NAMALWA (cell line): ENCODE measurements around the gene TMPRSS11F.

Experiments
- DNase-seq: peaks from one replicate; pipeline ENCODE4 v3.0.0-alpha.2; 2015; ENCODE audit warnings: low spot score

The TMPRSS11F gene

DNA sequence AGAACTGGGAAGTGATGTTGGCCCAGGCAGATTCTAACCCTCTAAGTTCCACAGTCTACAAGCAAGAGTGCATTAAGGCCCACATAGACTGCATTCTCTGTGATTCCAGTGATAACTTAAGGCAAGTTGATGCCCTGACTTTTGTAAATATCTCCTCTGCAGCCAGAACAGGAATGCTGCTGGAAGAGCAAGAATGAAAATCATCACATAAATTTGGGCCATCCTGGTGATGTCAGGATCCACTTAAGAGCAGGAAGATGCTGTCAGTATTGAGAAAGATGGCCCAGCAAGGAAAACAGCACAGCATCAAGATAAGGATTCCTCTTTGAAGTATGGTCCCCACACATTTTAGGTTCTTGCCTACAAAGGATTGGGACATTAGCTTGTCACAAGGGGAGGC is 52.4 kb downstream of the TMPRSS11F start:
- DNase-seq, result no peak

DNA sequence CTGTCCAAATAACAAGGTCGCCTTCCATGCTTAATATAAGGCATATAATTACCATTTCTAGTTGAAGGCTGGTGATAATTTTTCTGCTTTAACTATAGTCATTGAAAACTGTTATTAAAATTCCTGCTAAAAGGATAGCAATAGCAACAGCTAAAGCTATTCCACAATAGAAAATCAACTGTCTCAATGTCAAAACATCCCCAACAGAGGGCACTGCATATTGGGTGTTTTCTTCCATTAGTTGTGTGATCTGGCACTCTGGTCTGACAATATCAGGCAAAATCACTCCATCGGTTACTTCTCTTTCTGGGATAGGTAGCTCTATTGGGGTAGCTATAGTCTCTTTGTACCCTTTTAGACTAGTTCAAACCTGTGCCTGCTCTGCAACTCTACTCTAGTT is 53.5 kb downstream of the TMPRSS11F start:
- peak; percentile 9 for DNase-seq

DNA sequence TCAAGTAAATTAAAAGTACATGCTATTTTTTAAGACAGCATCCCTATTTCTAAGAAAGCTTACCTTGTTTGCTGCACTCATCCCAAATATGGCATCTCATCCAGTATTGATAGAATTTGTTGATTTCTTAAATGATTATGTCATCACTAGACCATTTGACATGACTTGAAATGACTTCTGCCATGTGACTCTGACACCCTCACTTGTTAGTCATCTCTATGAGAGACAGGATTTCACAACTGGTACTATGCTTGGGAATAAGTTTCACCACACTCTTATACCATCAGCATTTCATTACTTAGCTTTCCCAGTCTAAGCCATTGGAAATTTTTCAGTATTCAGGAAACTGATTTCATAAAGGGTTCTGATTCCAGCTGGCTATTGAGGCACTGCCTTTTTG is 55.3 kb downstream of the TMPRSS11F start:
- DNase-seq, result no peak

DNA sequence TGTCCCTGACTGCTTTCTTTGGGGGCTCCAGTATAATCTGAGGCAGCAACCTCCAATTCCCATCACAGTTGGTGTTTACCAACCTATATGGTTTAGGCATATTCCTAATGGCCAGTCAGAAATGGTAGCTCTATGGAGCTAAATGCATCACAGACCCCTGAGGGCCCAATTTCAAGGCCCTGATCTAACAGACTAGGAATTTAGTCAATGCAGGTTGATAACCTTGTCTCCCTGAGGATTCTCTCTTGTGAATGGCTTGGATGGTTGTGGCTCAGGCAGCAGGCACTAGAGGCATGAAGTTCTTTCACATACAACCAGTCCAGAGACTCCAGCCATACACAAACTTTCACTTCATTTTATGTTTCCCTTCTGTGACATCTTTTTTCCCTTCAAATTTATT is 59.4 kb downstream of the TMPRSS11F start:
- no peak for DNase-seq

DNA sequence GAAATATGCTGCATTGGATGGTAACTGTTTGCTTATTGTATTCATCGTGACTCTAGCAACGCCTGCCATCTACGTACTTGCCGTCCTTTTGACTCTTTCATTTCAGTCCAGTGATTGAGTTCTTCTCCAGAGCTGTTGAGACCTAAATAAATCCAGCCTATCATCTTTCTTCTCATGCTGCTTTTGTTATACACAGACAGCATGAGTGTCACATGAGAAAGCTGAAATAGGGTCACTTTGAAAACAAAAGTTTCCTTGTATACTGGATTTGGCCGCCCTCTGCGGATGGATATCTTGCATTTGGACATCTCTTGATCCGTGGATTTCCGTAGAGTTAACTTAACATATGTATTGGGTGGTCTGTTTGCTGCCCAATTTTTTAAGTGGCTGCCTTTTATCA is 67.2 kb downstream of the TMPRSS11F start:
- no peak for DNase-seq

DNA sequence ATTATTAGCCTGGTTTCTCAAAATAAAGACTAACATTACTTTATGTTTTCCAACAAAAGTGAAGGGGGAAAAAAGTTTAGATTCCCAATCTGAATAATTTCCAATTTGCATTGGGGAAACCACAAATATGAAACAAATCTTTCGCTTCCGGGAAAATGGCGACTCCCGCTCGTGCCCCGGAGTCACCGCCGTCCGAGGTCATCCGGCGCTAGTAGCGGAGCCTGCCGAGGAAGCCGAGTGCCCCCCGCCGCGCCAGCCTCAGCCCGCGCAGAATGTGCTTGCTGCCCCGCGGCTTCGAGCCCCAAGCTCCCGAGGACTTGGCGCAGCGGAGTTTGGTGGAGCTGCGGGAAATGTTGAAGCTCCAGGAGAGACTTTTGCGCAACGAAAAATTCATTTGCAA is 91.4 kb downstream of the TMPRSS11F start:
- no peak for DNase-seq

DNA sequence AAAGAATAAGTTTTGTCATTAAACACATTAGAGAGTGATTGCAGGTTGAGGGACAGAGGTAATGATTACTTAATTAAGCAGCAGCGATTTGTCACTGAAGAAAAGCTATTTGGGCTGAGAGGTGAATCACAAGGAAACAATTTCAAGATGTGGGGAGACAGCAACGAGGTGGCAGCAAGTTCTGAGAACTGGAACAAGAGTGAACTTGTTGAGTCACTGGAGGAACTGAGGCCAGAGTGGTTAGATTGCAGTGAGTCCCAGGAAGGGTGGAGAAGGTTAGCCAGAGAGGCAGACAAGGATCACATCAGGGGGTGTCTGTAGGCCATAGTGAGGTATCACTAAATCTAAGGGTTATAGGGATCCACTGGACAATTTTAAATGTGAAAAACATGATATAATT is 108.5 kb downstream of the TMPRSS11F start:
- DNase-seq, result no peak

DNA sequence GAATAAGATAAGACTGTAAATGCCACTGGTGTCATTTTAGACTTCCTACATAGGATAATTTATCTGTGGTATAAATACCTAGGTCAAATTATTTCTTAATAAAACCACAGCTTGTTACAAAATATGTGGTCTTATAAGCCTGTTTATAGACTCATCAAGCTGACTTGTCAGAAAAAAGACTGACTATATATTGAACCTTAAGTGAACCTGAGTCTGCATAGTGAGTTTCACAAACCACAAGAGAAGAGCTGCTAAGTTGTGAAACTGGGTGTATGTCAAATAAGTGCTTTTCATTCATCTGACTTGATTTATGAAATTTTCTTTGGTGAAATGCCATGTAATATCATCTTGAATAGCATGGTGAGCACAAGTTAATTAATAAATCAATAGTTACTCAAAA is 118.0 kb downstream of the TMPRSS11F start:
- DNase-seq, result no peak
